Hematopoietic multipotent progenitor cell (in vitro differentiated cells): Measurements from ENCODE around the gene CCBE1. TPM values are rescaled to one million over a fixed set of nuclear protein-coding genes. Genes with fewer than 3 reads are reported as not detected.
A peak's percentile ranks its signal among the peaks of the same experiment; 100 is the strongest.

Experiments used
- DNase-seq, 3 donors: peaks; one replicate each; pipeline ENCODE4 v3.0.0-alpha.2; 2011 to 2015; ENCODE audit warnings: low read depth in 2 of 3, low spot score in 2 of 3
- total RNA-seq: library from RNA; depleted of rRNA; stranded (reverse); fragments of >200 nt; gene quantifications from one replicate; pipeline ENCODE4 v1.2.3, GENCODE V29; 2012

CCBE1 gene
- total RNA-seq, 1 donor: under 0.01 TPM

DNA sequence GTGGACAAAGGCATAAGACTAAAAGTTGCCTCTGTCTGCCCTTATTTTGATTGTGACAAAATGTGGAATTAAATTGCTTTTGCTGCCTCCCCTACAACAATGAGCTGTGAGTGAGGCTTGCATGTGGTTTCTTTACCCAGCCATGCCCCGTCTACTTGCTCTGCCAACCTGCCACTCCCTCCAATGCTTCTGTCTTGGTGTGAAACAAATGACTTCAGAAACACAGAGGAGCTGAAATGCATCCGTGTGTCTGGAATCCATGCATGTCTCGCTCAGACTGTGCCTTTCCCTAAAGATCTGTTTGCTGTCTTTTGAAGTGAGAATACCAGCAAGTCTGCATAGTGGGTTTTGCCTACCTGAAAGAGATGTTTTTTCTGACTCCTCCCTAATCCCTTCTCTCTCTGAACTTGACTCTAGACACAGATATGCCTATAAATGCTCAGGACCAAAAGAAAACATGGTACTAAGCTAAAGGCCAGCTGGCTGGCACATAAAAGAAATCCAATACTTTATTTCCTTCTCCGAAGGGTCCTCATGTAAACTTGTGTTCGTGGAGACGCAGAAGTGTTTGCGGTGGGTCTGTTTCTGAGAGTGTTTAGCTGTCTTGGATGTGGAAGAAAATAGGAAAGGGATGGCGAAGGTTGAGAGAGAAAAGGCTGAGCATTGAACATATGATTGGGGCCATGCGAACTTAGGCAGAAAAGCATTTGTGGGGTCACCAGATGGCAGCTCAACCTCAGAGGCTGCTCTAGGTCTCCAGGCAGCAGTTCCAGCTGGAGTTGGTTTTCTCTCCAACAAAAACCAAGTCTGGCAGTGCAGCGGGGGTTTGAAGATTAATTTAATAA is 120.5 kb downstream of the CCBE1 start:
- no peak for DNase-seq

DNA sequence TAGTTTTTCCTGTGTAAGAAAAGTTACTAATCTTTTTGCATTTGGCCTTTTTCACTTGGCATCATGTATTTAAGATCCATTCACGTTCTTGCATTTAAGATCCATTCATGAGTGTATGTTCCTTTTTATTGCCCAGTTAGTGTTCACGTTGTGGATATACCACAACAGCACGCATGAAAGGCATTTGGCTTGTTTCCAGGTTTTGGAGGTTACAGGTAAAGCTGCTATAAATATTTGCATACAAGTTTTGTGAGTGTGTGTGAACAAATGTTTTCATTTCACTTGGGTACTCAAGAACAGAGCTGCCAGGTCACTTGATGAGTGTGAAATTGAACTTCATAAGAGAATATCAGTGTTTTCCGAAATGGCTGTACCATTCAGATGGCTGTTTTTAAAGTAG is 121.2 kb downstream of the CCBE1 start:
- no peak for DNase-seq

DNA sequence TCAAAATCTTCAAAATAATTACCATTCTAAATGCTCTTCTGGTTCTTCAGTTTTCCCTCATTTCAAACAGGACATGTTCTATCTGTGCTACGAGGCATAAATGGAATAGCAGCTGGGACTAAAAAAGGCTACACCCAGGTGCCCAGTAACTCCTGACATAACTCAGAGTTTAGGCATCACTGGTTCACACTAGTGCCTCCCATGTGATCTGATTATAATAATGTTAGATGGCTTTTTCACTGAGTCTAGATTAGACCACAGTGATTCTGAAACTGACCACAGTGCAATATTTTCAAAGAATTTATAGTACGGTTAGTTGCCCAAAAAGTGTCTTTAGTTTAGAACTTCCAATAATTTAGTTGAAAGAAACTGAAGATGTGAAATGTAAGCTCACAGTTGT is 123.3 kb downstream of the CCBE1 start:
- DNase-seq: no peak

DNA sequence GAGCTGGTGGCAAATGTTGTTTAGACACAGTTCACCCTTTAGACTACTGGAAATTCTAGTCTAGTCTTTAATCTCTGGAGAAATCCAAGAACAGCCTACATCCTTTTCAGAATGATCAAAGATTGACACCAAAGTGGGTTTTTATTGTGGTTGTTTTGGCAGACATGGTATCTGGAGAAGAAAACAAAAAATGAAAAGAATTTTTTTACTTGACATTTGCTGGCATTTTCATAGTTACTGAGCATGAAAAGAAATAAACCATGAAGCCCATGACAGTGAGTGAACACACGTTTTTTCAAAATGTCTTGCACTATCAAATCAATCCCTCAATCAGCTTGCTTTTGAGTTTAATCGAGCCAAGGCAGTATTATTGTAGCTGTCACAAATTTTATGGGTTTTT is 125.3 kb downstream of the CCBE1 start:
- DNase-seq: no peak

DNA sequence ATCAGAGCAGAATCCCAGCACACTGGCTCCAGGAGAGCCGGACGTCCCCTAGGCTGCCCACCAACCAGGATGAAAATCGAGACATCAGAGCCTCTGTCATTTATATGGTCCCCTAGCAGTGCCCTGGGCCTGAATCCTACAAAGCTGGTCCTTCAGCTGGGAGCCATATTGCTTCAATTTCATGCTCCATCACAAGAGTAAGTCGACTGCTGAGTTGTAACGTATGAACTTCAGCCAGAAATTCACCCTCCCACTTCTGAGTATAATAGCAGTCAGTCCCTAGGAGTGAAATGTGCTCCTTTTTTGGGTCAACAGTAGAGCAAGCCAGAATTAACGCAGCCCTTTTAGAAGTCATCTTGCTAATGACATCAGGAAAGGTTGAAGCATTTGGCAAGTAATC is 126.4 kb downstream of the CCBE1 start:
- no peak for DNase-seq

GRCh38 chr18:59570101-59570775 is 127.0 kb downstream of the CCBE1 start:
- DNase-seq: no peak

- DNase-seq: peak in 1 of 3 donors; percentile 14
These were observed 127.8 kb downstream of the CCBE1 start for GRCh38 chr18:59569390-59569791.

DNA sequence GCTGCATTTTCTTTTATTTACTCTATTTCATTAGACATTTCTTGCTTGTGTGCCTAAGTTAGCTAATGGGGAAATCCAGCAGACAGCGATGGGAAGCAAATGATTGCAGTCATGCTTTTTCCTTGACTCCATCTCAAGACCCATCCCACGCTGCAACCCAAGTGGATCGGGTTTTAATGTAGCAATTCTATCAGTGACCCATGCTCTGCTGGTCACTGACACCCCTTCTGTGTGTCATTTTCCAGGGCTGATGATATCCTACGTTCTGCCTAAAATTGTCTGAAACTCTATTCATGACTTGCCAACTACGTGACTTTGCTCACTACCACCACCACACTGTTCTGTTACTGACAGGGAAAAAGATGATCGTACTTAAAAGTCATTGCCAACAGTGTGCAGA is 129.8 kb downstream of the CCBE1 start:
- DNase-seq: no peak

- no peak for DNase-seq
These were observed 130.7 kb downstream of the CCBE1 start for GRCh38 chr18:59566533-59566971.

DNA sequence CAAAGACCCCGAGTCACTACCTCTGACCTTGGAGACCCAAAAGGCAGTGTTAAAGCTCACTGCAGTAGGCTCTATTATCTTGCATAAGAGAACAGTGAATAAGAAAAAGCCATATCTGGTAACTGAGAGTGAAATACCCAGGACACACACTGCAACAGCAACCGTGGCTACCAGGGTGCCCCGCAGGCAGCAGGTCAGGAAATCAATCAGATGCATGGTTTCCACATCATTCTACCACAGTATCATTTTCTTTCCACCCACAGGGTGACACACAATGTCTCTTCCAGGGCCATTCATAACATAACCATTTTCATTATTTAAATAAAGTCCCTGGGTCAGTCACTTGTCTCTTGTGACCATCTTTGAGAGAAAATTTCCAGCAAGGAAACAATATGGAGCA is 131.3 kb downstream of the CCBE1 start:
- no peak for DNase-seq

- DNase-seq: no peak
These were observed 132.7 kb downstream of the CCBE1 start for GRCh38 chr18:59564561-59564960.

- no peak for DNase-seq
These were observed 133.9 kb downstream of the CCBE1 start for GRCh38 chr18:59563176-59563785.

- no peak for DNase-seq
These were observed 134.5 kb downstream of the CCBE1 start for GRCh38 chr18:59562751-59563150.

- DNase-seq: no peak
These were observed 135.6 kb downstream of the CCBE1 start for GRCh38 chr18:59561612-59562011.

GRCh38 chr18:59560556-59560955 is 136.7 kb downstream of the CCBE1 start:
- DNase-seq: no peak

DNA sequence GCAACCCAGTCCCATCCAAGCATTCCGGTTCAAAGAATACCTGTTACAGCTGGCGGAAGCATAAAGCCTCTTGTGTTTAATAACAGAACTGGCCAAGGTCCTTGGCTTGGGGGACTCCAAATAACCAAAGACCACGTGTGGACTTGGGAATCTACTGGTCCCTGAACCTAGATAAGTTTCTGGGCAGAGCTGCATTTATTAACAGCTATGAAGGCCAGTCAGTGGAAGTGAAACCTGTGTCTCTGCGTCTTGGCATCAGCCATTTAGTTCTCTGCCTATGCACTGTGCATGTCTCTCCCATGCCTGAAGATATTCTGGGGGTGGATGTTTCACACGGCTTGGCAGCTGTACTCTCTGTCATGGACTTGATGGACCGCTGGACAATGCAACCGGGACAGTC is 137.7 kb downstream of the CCBE1 start:
- no peak for DNase-seq

- DNase-seq: no peak
These were observed 141.1 kb downstream of the CCBE1 start for GRCh38 chr18:59555995-59556659.

GRCh38 chr18:59554796-59555335 is 142.4 kb downstream of the CCBE1 start:
- no peak for DNase-seq

DNA sequence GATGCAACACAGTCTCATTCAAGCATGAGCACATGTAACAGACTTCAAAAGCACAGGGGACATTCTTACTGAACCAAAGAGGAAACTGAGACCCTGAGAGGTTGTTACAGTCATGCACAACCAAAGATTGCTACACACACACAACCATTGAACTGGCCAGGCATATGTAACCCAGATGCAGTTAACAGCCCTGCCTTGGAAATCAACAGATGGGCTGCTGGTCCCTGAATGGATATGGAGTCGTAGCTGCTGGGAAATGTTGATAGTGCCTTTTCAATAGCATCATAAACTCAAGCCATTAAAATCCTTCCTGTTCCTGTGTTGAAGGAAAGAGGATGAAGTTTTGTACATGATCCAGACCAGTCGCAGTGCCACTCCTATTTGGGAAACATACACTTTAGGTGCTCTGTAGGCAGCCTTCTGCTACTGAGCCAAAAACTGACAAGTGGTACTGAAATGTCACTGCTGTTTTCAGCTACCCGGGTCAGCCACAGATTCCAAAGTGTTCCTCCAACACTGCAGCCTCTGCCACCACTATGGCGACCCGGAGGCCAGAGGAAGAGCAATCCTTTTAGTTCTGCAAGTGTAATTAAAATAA is 143.9 kb downstream of the CCBE1 start:
- DNase-seq: no peak

- no peak for DNase-seq
These were observed 145.2 kb downstream of the CCBE1 start for GRCh38 chr18:59551902-59552635.
